EL (cell line): ENCODE data around the gene AUTS2.

ENCODE experiments used
- DNase-seq: peaks from one replicate; pipeline ENCODE4 v3.0.0-alpha.2; 2016

The AUTS2 gene

GRCh38 chr7:70094831-70095230, 496.6 kb downstream of the AUTS2 start:
- no peak for DNase-seq

GRCh38 chr7:70097645-70098044, 499.4 kb downstream of the AUTS2 start:
- no peak for DNase-seq

- no peak for DNase-seq
These were observed 499.9 kb downstream of the AUTS2 start for GRCh38 chr7:70098133-70098561.

- DNase-seq = no peak
These were observed 500.8 kb downstream of the AUTS2 start for GRCh38 chr7:70098905-70099672.

GRCh38 chr7:70104243-70104642, 506.0 kb downstream of the AUTS2 start:
- DNase-seq = no peak

GRCh38 chr7:70113078-70113477, 514.8 kb downstream of the AUTS2 start:
- no peak for DNase-seq

GRCh38 chr7:70113536-70113935, 515.3 kb downstream of the AUTS2 start:
- no peak for DNase-seq

GRCh38 chr7:70114806-70115205, 516.5 kb downstream of the AUTS2 start:
- DNase-seq = no peak

GRCh38 chr7:70116244-70116643, 518.0 kb downstream of the AUTS2 start:
- no peak for DNase-seq

GRCh38 chr7:70116867-70117266, 518.6 kb downstream of the AUTS2 start:
- DNase-seq = no peak

- DNase-seq = no peak
These were observed 522.6 kb downstream of the AUTS2 start for GRCh38 chr7:70120851-70121250.

GRCh38 chr7:70131817-70132216, 533.5 kb downstream of the AUTS2 start:
- no peak for DNase-seq

GRCh38 chr7:70132226-70132851, 534.1 kb downstream of the AUTS2 start:
- DNase-seq = no peak

GRCh38 chr7:70132852-70133690, 534.8 kb downstream of the AUTS2 start:
- DNase-seq = no peak

- no peak for DNase-seq
These were observed 535.9 kb downstream of the AUTS2 start for GRCh38 chr7:70134029-70134770.

GRCh38 chr7:70135656-70136055, 537.4 kb downstream of the AUTS2 start:
- DNase-seq = no peak

GRCh38 chr7:70137126-70137525, 538.9 kb downstream of the AUTS2 start:
- no peak for DNase-seq

GRCh38 chr7:70142247-70142932, 544.1 kb downstream of the AUTS2 start:
- no peak for DNase-seq

- DNase-seq = no peak
These were observed 545.1 kb downstream of the AUTS2 start for GRCh38 chr7:70143075-70144044.

- no peak for DNase-seq
These were observed 550.7 kb downstream of the AUTS2 start for GRCh38 chr7:70148997-70149396.

- DNase-seq = no peak
These were observed 554.0 kb downstream of the AUTS2 start for GRCh38 chr7:70152313-70152712.
